ENCODE results near the gene TOX3. TPM values are rescaled to one million over a fixed set of nuclear protein-coding genes. Genes with fewer than 3 reads are reported as not detected.

Gene TOX3
- total and polyA plus RNA-seq, 2 donors (not counting 1 experiment from before 2014, with no cell fraction given) = not detected

DNA sequence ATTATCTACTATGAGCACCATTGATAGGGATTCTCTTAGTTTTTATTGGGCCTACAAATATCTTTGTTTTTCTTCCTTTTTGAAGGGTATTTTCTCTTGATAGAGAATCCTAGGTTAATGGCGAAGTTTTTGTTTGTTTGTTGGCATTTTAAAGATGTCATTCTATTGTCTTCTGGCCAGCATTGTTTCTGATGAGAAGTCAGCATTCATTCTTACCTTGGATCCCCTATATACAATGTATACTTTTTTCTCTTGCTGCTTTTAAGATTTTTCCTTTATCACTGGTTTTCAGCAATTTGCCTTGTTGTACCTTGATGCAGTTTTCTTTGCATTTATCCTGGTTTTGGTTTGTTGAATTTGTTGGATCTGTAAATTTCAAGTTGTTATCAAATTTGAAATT, 130.1 kb downstream of the TOX3 start:
- CTCF ChIA-PET = no interaction called here
- peaks cover 4% of the 10 kb centered on the region for H3K9me3 Mint-ChIP-seq (ENCODE audit: insufficient read depth)

DNA sequence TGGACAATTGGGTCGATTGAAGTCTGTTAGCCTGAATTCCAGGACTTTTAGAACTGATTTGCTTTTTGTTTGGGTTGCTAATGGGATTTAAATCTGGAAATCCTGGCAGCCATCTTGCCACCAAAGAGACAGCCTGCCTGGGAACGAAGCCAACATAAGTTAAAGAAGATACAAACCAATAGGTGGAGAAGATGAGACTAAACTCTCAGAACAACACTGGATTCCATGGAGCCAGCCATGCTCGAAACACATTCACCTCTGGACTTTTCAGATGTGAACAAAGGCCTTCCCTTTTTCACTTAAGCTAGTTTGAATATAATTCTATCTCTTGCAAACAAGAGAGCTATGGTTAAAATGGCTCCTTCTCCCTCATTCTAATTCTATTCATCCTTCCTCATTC, 135.9 kb downstream of the TOX3 start:
- H3K79me2 ChIP-seq (ENCODE audit: control insufficient read depth, insufficient read depth, low read length) = no peaks in the 10 kb centered on the region
- no peaks in the 10 kb centered on the region for H3K4me1 ChIP-seq (ENCODE audit: control insufficient read depth in 2 of 2, insufficient read depth in 2 of 2, low read length in 2 of 2)
- no peaks in the 10 kb centered on the region for H3K9me3 ChIP-seq (ENCODE audit: control extremely low read depth in 1 of 3, control insufficient read depth in 2 of 3, insufficient read depth in 1 of 3, low read length in 2 of 3)
- intact Hi-C loops (cut with micrococcal nuclease) = no loop called here
- H3K4me1 Mint-ChIP-seq = no peaks in the 10 kb centered on the region
- H4K20me1 ChIP-seq (ENCODE audit: control insufficient read depth, insufficient read depth, low read length, poor library complexity, severe bottlenecking) = no peaks in the 10 kb centered on the region
- H3K9ac ChIP-seq (ENCODE audit: low read length) = no peak overlapping the region
- DNase-seq (no peak), ATAC-seq (ENCODE audit: low read depth) (no peak)
- no peak overlapping the region for H2AFZ ChIP-seq (ENCODE audit: insufficient read depth, low read depth, low read length, poor library complexity, severe bottlenecking)
- no peaks in the 10 kb centered on the region for H3K27me3 ChIP-seq (replicated peaks in 1 of 4; ENCODE audit: control extremely low read depth in 1 of 4, control insufficient read depth in 3 of 4, insufficient read depth in 4 of 4, low read length in 3 of 4)
- ChIA-PET POLR2A (no interaction called here), CTCF (interaction anchor here (0.7 kb wide), 1 partner anchor 28 kb away, joined by 3 read pairs; no protein-coding TSS in a partner anchor)
- H3K27ac ChIP-seq (ENCODE audit: low read length in 2 of 2) = no peak overlapping the region
- no peaks in the 10 kb centered on the region for H3K27me3 Mint-ChIP-seq
- H3K27ac Mint-ChIP-seq = no peak overlapping the region
- H3K4me2 ChIP-seq (replicated peaks; ENCODE audit: low read depth, low read length, poor library complexity, severe bottlenecking) = no peak overlapping the region
- no peaks in the 10 kb centered on the region for H3K36me3 ChIP-seq (replicated peaks in 1 of 2; ENCODE audit: control extremely low read depth in 1 of 2, control insufficient read depth in 1 of 2, extremely low read depth in 1 of 2, insufficient read depth in 2 of 2, low read length in 1 of 2)
- TF ChIP-seq, protein P1, sequence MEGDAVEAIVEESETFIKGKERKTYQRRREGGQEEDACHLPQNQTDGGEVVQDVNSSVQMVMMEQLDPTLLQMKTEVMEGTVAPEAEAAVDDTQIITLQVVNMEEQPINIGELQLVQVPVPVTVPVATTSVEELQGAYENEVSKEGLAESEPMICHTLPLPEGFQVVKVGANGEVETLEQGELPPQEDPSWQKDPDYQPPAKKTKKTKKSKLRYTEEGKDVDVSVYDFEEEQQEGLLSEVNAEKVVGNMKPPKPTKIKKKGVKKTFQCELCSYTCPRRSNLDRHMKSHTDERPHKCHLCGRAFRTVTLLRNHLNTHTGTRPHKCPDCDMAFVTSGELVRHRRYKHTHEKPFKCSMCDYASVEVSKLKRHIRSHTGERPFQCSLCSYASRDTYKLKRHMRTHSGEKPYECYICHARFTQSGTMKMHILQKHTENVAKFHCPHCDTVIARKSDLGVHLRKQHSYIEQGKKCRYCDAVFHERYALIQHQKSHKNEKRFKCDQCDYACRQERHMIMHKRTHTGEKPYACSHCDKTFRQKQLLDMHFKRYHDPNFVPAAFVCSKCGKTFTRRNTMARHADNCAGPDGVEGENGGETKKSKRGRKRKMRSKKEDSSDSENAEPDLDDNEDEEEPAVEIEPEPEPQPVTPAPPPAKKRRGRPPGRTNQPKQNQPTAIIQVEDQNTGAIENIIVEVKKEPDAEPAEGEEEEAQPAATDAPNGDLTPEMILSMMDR (IDR thresholded peaks at IDR 0.05) = no peak
- no peak for TF ChIP-seq EZH2 (IDR thresholded peaks at IDR 0.05; ENCODE audit: borderline replicate concordance, insufficient read depth, low read depth, low read length, poor library complexity, severe bottlenecking)
- no peak overlapping the region for H3K4me3 ChIP-seq (ENCODE audit: control extremely low read depth in 1 of 5, extremely low read depth in 1 of 5, insufficient read depth in 1 of 5, low read depth in 2 of 5, low read length in 4 of 5)
- 14% methylated on average over 1 of the region's 3 CpGs for WGBS (ENCODE audit: insufficient coverage)
- H3K9me3 Mint-ChIP-seq (ENCODE audit: insufficient read depth) = peaks cover 1% of the 10 kb centered on the region
- no peak overlapping the region for H3K4me3 Mint-ChIP-seq

More for the DNA sequence above, 130.1 kb downstream of the TOX3 start:
- Histone ChIP-seq H4K20me1 (ENCODE audit: control insufficient read depth, insufficient read depth, low read length, poor library complexity, severe bottlenecking) (no peaks in the 10 kb centered on the region), H3K27ac (ENCODE audit: low read length in 2 of 2) (no peak overlapping the region), H3K79me2 (ENCODE audit: control insufficient read depth, insufficient read depth, low read length) (no peaks in the 10 kb centered on the region), H3K4me1 (ENCODE audit: control insufficient read depth in 2 of 2, insufficient read depth in 2 of 2, low read length in 2 of 2) (no peaks in the 10 kb centered on the region), H3K4me2 (replicated peaks; ENCODE audit: low read depth, low read length, poor library complexity, severe bottlenecking) (no peak overlapping the region), H3K36me3 (replicated peaks in 1 of 2; ENCODE audit: control extremely low read depth in 1 of 2, control insufficient read depth in 1 of 2, extremely low read depth in 1 of 2, insufficient read depth in 2 of 2, low read length in 1 of 2) (no peaks in the 10 kb centered on the region), H2AFZ (ENCODE audit: insufficient read depth, low read depth, low read length, poor library complexity, severe bottlenecking) (no peak overlapping the region), H3K9ac (ENCODE audit: low read length) (no peak overlapping the region), H3K27me3 (replicated peaks in 1 of 4; ENCODE audit: control extremely low read depth in 1 of 4, control insufficient read depth in 3 of 4, insufficient read depth in 4 of 4, low read length in 3 of 4) (no peaks in the 10 kb centered on the region), H3K9me3 (ENCODE audit: control extremely low read depth in 1 of 3, control insufficient read depth in 2 of 3, insufficient read depth in 1 of 3, low read length in 2 of 3) (no peaks in the 10 kb centered on the region), H3K4me3 (ENCODE audit: control extremely low read depth in 1 of 5, extremely low read depth in 1 of 5, insufficient read depth in 1 of 5, low read depth in 2 of 5, low read length in 4 of 5) (no peak overlapping the region)
- DNase-seq (no peak), ATAC-seq (ENCODE audit: low read depth) (no peak)
- no peaks in the 10 kb centered on the region for H3K27me3 Mint-ChIP-seq
- no CpG with 5 or more reads among the region's 1 CpG for WGBS (ENCODE audit: insufficient coverage)
- H3K4me3 Mint-ChIP-seq = no peak overlapping the region
- H3K4me1 Mint-ChIP-seq = no peaks in the 10 kb centered on the region
- intact Hi-C loops (cut with micrococcal nuclease) = no loop called here
- POLR2A ChIA-PET = no interaction called here
- TF ChIP-seq, protein P1 (IDR thresholded peaks at IDR 0.05) = no peak
- no peak for TF ChIP-seq EZH2 (IDR thresholded peaks at IDR 0.05; ENCODE audit: borderline replicate concordance, insufficient read depth, low read depth, low read length, poor library complexity, severe bottlenecking)
- H3K27ac Mint-ChIP-seq = no peak overlapping the region
